Lower leg skin (tissue), 3 donors: ENCODE results near the gene PCDHGA11.

ENCODE experiments used
- POLR2A ChIP-seq, 2 donors: fragments of 450-650 bp; IDR thresholded peaks; one replicate each; pipeline ENCODE4 v1.6.1; 2016 to 2017; ENCODE audit warnings: antibody characterized with exemption in 2 of 2, mild to moderate bottlenecking in 1 of 2, moderate library complexity in 1 of 2
- TF ChIP-seq, protein P1 (sequence below), 3 donors: fragments of 450-650 bp; IDR thresholded peaks; one replicate each; pipeline ENCODE4 v1.5.1; 2016; ENCODE audit warnings: antibody characterized with exemption in 3 of 3, mild to moderate bottlenecking in 3 of 3, moderate library complexity in 2 of 3

DNA sequence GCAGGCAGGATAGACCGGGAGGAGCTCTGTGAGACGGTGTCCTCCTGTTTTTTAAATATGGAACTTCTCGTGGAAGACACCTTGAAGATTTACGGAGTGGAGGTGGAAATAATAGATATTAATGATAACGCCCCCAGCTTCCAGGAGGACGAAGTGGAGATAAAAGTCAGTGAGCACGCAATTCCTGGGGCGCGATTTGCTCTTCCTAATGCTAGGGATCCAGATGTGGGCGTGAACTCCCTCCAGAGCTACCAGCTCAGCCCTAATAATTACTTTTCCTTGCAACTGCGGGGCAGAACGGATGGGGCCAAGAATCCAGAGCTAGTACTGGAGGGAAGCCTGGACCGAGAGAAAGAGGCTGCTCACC lies 621 bp downstream of the PCDHGA11 start:
- TF ChIP-seq, protein P1, sequence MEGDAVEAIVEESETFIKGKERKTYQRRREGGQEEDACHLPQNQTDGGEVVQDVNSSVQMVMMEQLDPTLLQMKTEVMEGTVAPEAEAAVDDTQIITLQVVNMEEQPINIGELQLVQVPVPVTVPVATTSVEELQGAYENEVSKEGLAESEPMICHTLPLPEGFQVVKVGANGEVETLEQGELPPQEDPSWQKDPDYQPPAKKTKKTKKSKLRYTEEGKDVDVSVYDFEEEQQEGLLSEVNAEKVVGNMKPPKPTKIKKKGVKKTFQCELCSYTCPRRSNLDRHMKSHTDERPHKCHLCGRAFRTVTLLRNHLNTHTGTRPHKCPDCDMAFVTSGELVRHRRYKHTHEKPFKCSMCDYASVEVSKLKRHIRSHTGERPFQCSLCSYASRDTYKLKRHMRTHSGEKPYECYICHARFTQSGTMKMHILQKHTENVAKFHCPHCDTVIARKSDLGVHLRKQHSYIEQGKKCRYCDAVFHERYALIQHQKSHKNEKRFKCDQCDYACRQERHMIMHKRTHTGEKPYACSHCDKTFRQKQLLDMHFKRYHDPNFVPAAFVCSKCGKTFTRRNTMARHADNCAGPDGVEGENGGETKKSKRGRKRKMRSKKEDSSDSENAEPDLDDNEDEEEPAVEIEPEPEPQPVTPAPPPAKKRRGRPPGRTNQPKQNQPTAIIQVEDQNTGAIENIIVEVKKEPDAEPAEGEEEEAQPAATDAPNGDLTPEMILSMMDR (IDR thresholded peaks at IDR 0.05) = no peak
- TF ChIP-seq POLR2A (IDR thresholded peaks at IDR 0.05) = no peak
